HepG2 (cell line): ENCODE measurements around the gene MGAT1. TPM values are rescaled to one million over a fixed set of nuclear protein-coding genes. Genes with fewer than 3 reads are reported as not detected.

Experiments used
- ATAC-seq: fragments of 200-7000 bp; cut with Tn5 transposase; 3 replicates; pipeline ENCODE4 v1.9.1; 2020; ENCODE audit warnings: mild to moderate bottlenecking, moderate library complexity
- BruUV-seq: library from RNA; stranded (reverse); fragments of 400-500 nt; replicated peaks from 2 replicates; lab custom pipeline; 2021; lab: Mats Ljungman, UMichigan
- CTCF ChIA-PET: fragments of 300-600 bp; formaldehyde crosslinking; extraction: SDS; loops from one replicate; lab custom pipeline; 2021; ENCODE audit warnings: low total read pairs, inconsistent platforms, low intra/inter-chr PET ratio; lab: Yijun Ruan, JAX
- POLR2A ChIA-PET: fragments of 350-600 bp; sonication (Branson Sonifier 250); formaldehyde crosslinking; loops from one replicate; lab custom pipeline; 2020; ENCODE audit warnings: antibody characterized with exemption, inconsistent platforms; lab: Yijun Ruan, JAX
- DNase-seq: peaks from one replicate; pipeline ENCODE4 v3.0.0-alpha.2; 2015; ENCODE audit warnings: low spot score
- FAIRE-seq: peaks from 3 replicates; lab custom pipeline; 2011; peaks lifted over from hg19 to GRCh38; lab: Jason Lieb, UNC
- H2AFZ ChIP-seq: one replicate; pipeline ENCODE4 v1.6.1; 2011; ENCODE audit warnings: low read length, inconsistent platforms
- H3K27ac ChIP-seq: fragments of 300-600 bp; 3 replicates; pipeline ENCODE4 v1.8.0; 2011; ENCODE audit warnings: mixed run types, mild to moderate bottlenecking, mixed read lengths, low read length, inconsistent platforms; ENCODE audit not compliant: insufficient read depth; ENCODE audit errors: extremely low read length
- H3K27me3 ChIP-seq, 2 experiments: fragments of 200-600 bp in 1 of 2; 2 replicates in 1 of 2; 3 replicates in 1 of 2; pipeline versions ENCODE4 v1.6.0 to v1.8.0; 2011; ENCODE audit warnings: low read length in 2 of 2, mild to moderate bottlenecking in 2 of 2, moderate library complexity in 2 of 2, inconsistent platforms in 1 of 2; ENCODE audit not compliant: insufficient read depth in 2 of 2, control insufficient read depth in 1 of 2
- H3K36me3 ChIP-seq, 2 experiments: fragments of 200-600 bp in 1 of 2; replicated peaks in 1 of 2; 2 replicates in 1 of 2; 3 replicates in 1 of 2; pipeline versions ENCODE4 v1.5.1 to v1.8.0; 2011; ENCODE audit warnings: low read length in 2 of 2, inconsistent platforms in 1 of 2; ENCODE audit not compliant: insufficient read depth in 2 of 2, control insufficient read depth in 1 of 2
- H3K4me1 ChIP-seq: 2 replicates; pipeline ENCODE4 v1.5.1; 2012; ENCODE audit warnings: low read length, inconsistent platforms; ENCODE audit not compliant: insufficient read depth
- H3K4me2 ChIP-seq: 2 replicates; pipeline ENCODE4 v1.6.0; 2011; ENCODE audit warnings: low read depth, low read length, inconsistent platforms
- H3K4me3 ChIP-seq, 3 experiments: fragments of 200-600 bp in 1 of 3; sonication (generic), shearing (Covaris generic) in 1 of 3; replicated peaks in 1 of 3; 2 replicates each; pipeline ENCODE4 v1.5.1; 2011 to 2016; ENCODE audit warnings: low read length in 3 of 3, inconsistent platforms in 2 of 3, low read depth in 2 of 3, mild to moderate bottlenecking in 2 of 3, control low read depth in 1 of 3, mixed read lengths in 1 of 3; ENCODE audit not compliant: insufficient read depth in 1 of 3
- H3K79me2 ChIP-seq: one replicate; pipeline ENCODE4 v1.6.1; 2011; ENCODE audit warnings: low read length, inconsistent platforms; ENCODE audit not compliant: insufficient read depth
- H3K9ac ChIP-seq: 2 replicates; pipeline ENCODE4 v1.6.0; 2011; ENCODE audit warnings: mild to moderate bottlenecking, low read depth, low read length, inconsistent platforms; ENCODE audit not compliant: insufficient read depth
- H3K9me3 ChIP-seq: 2 replicates; pipeline ENCODE4 v1.5.1; 2012; ENCODE audit warnings: mild to moderate bottlenecking, low read length
- H4K20me1 ChIP-seq: 2 replicates; pipeline ENCODE4 v1.6.0; 2011; ENCODE audit warnings: inconsistent platforms, mild to moderate bottlenecking, low read length, moderate library complexity; ENCODE audit not compliant: insufficient read depth
- BRCA1 ChIP-seq: sonication (generic); formaldehyde crosslinking; IDR thresholded peaks from 2 replicates; pipeline ENCODE4 v1.4.0; 2020; ENCODE audit warnings: missing genetic modification reagents
- CREM ChIP-seq, 2 experiments: sonication (generic) in 1 of 2; formaldehyde crosslinking in 1 of 2; IDR thresholded peaks; 2 replicates each; pipeline versions ENCODE4 v1.4.0 to v1.6.1; 2016 to 2020; ENCODE audit warnings: antibody characterized with exemption in 1 of 2, mild to moderate bottlenecking in 1 of 2, missing genetic modification reagents in 1 of 2
- EHMT2 ChIP-seq: fragments of 200-600 bp; sonication (generic); IDR thresholded peaks from 2 replicates; pipeline ENCODE4 v1.7.0; 2017; ENCODE audit warnings: antibody characterized with exemption, low read depth, low read length, borderline replicate concordance
- FLYWCH1 ChIP-seq: sonication (generic); formaldehyde crosslinking; IDR thresholded peaks from 2 replicates; pipeline ENCODE4 v1.8.1; 2023; ENCODE audit warnings: mild to moderate bottlenecking, missing genetic modification reagents
- PCBP2 ChIP-seq: fragments of 200-400 bp; formaldehyde crosslinking; optimal IDR thresholded peaks from 2 replicates; pipeline ENCODE3; 2018; ENCODE audit warnings: low read length, low read depth; ENCODE audit not compliant: poor library complexity, severe bottlenecking
- POLR2G ChIP-seq: fragments of 200-400 bp; formaldehyde crosslinking; IDR thresholded peaks from 2 replicates; pipeline ENCODE4 v1.6.1; 2018; ENCODE audit warnings: mild to moderate bottlenecking, low read depth, low read length, moderate library complexity
- SMAD3 ChIP-seq: sonication (generic); formaldehyde crosslinking; IDR thresholded peaks from 2 replicates; pipeline ENCODE4 v1.4.0; 2020; ENCODE audit warnings: missing genetic modification reagents
- ZBTB43 ChIP-seq: sonication (generic); formaldehyde crosslinking; conservative IDR thresholded peaks from 2 replicates; pipeline ENCODE4 v1.4.0; 2020; ENCODE audit warnings: missing genetic modification reagents
- ZNF605 ChIP-seq: sonication (generic); formaldehyde crosslinking; IDR thresholded peaks from 2 replicates; pipeline ENCODE4 v1.8.0; 2022; ENCODE audit warnings: mild to moderate bottlenecking, missing genetic modification reagents
- ZNF775 ChIP-seq: sonication (generic); formaldehyde crosslinking; IDR thresholded peaks from 2 replicates; pipeline ENCODE4 v1.4.0; 2020; ENCODE audit warnings: missing genetic modification reagents, mild to moderate bottlenecking, moderate library complexity, borderline replicate concordance
- ZNF841 ChIP-seq: sonication (generic); formaldehyde crosslinking; IDR thresholded peaks from 2 replicates; pipeline ENCODE4 v1.8.1; 2023; ENCODE audit warnings: missing genetic modification reagents, borderline replicate concordance
- ZSCAN30 ChIP-seq: sonication (generic); formaldehyde crosslinking; IDR thresholded peaks from 2 replicates; pipeline ENCODE4 v1.5.0; 2020; ENCODE audit warnings: mild to moderate bottlenecking, missing genetic modification reagents
- WGBS: methylation state at CpG from one replicate; pipeline ENCODE4 v1.1.6; 2017; ENCODE audit warnings: low lambda C conversion rate; 5-methylcytosine and 5-hydroxymethylcytosine counted together
- in situ Hi-C: cut with HindIII; loops from 2 replicates; pipeline ENCODE4 v1.10.0; 2017; ENCODE audit warnings: low pct_unique_long_range_greater_than_20kb; ENCODE audit not compliant: extremely low pct_ligation_motif_present
- intact Hi-C: fragments of 100-400 bp; cut with micrococcal nuclease; formaldehyde crosslinking; loops from one replicate; pipeline ENCODE4 v1.10.0; 2022; ENCODE audit not compliant: unreplicated experiment
- polyA plus RNA-seq, 8 experiments: library from polyadenylated mRNA; depleted of rRNA in 3 of 8; stranded (reverse) in 7 of 8; unstranded in 1 of 8; fragments of >200 nt; fragmentation: Illumina TruSeq in 4 of 8; extraction: Trizol in 4 of 8; gene quantifications; 2 replicates each; pipeline versions ENCODE4 v1.2.1 to v1.2.3, GENCODE V29; 2011 to 2016; ENCODE audit warnings: low read depth in 4 of 8, missing spikeins in 1 of 8, mixed read lengths in 1 of 8; ENCODE audit not compliant: insufficient read depth in 1 of 8
- total RNA-seq, 5 experiments: library from RNA; depleted of rRNA; stranded (reverse); fragments of >200 nt; fragmentation: Illumina TruSeq; extraction: Trizol; gene quantifications; 2 replicates each; pipeline ENCODE4 v1.2.3, GENCODE V29; 2016; ENCODE audit warnings: low read depth in 1 of 5
- TF ChIP-seq, protein P1 (sequence below): sonication (generic); formaldehyde crosslinking; IDR thresholded peaks from 2 replicates; pipeline ENCODE4 v1.4.0; 2020; ENCODE audit warnings: mild to moderate bottlenecking, missing genetic modification reagents
- TF ChIP-seq, protein P2 (sequence below), 2 experiments: sonication (generic) in 1 of 2; formaldehyde crosslinking in 1 of 2; IDR thresholded peaks; 2 replicates each; pipeline versions ENCODE4 v1.4.0 to v1.6.1; 2018 to 2020; ENCODE audit warnings: missing genetic modification reagents in 2 of 2, borderline replicate concordance in 1 of 2, low read depth in 1 of 2, mild to moderate bottlenecking in 1 of 2, missing biosample characterization in 1 of 2
- TF ChIP-seq, protein P3 (sequence below): sonication (generic); formaldehyde crosslinking; IDR thresholded peaks from 2 replicates; pipeline ENCODE4 v1.4.0; 2020; ENCODE audit warnings: missing genetic modification reagents, low read depth, mild to moderate bottlenecking, borderline replicate concordance

MGAT1 gene
- total and polyA plus RNA-seq, 2 of the 13 experiments (the other 11 are each of a cell fraction or from before 2014, with no cell fraction given) = 50.1 to 55.3 TPM

- TF ChIP-seq, protein P1, sequence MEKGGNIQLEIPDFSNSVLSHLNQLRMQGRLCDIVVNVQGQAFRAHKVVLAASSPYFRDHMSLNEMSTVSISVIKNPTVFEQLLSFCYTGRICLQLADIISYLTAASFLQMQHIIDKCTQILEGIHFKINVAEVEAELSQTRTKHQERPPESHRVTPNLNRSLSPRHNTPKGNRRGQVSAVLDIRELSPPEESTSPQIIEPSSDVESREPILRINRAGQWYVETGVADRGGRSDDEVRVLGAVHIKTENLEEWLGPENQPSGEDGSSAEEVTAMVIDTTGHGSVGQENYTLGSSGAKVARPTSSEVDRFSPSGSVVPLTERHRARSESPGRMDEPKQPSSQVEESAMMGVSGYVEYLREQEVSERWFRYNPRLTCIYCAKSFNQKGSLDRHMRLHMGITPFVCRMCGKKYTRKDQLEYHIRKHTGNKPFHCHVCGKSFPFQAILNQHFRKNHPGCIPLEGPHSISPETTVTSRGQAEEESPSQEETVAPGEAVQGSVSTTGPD = no peak
- no peak for TF ChIP-seq FLYWCH1 (CRISPR knock-in tag)
- TF ChIP-seq, protein P2, sequence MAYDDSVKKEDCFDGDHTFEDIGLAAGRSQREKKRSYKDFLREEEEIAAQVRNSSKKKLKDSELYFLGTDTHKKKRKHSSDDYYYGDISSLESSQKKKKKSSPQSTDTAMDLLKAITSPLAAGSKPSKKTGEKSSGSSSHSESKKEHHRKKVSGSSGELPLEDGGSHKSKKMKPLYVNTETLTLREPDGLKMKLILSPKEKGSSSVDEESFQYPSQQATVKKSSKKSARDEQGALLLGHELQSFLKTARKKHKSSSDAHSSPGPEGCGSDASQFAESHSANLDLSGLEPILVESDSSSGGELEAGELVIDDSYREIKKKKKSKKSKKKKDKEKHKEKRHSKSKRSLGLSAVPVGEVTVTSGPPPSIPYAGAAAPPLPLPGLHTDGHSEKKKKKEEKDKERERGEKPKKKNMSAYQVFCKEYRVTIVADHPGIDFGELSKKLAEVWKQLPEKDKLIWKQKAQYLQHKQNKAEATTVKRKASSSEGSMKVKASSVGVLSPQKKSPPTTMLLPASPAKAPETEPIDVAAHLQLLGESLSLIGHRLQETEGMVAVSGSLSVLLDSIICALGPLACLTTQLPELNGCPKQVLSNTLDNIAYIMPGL (CRISPR knock-in tag; IDR thresholded peaks at IDR 0.05; ENCODE audit: borderline replicate concordance in 1 of 2, low read depth in 1 of 2) = no peak
Measured at GRCh38 chr5:180798193-180798592, 4.4 kb downstream of the MGAT1 start (continued).

GRCh38 chr5:180797256-180798192 is 5.1 kb downstream of the MGAT1 start:
- ChIA-PET CTCF (no interaction called here), POLR2A (interaction anchor here (3.9 kb wide), 1 partner anchor 12 kb away, joined by 14 read pairs; no protein-coding TSS in a partner anchor)
- no peak overlapping the region for H3K4me2 ChIP-seq
- H3K9me3 ChIP-seq = no peaks in the 10 kb centered on the region
- H3K9ac ChIP-seq = no peak overlapping the region
- H3K27me3 ChIP-seq = no peaks in the 10 kb centered on the region
- in situ Hi-C loops (no loop called here), intact Hi-C loops (loop anchor here (2.0 kb wide), 1 partner anchor 13 kb away; no protein-coding TSS in a partner anchor)
- FAIRE-seq (no peak), ATAC-seq (no peak), DNase-seq (no peak)
- no peak for TF ChIP-seq EHMT2
- no peak for TF ChIP-seq SMAD3
- TF ChIP-seq ZSCAN30 (CRISPR knock-in tag) = no peak
- TF ChIP-seq PCBP2 = no peak
- TF ChIP-seq ZNF841 (CRISPR knock-in tag) = no peak
- TF ChIP-seq ZNF605 (CRISPR knock-in tag) = no peak
- TF ChIP-seq BRCA1 (CRISPR knock-in tag) = no peak
- TF ChIP-seq, protein P3, sequence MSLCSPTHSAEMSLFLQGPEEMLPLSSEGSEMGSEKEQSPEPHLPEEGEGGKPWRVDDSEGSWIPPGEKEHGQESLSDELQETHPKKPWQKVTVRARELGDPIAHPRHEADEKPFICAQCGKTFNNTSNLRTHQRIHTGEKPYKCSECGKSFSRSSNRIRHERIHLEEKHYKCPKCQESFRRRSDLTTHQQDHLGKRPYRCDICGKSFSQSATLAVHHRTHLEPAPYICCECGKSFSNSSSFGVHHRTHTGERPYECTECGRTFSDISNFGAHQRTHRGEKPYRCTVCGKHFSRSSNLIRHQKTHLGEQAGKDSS = no peak
- TF ChIP-seq ZNF775 (CRISPR knock-in tag) = no peak
- no peak for TF ChIP-seq POLR2G
- no peak for TF ChIP-seq CREM (IDR thresholded peaks at IDR 0.05)
- TF ChIP-seq CREM (CRISPR knock-in tag; IDR thresholded peaks at IDR 0.05) = no peak
- TF ChIP-seq ZBTB43 (CRISPR knock-in tag) = no peak
- H2AFZ ChIP-seq = no peak overlapping the region
- H3K79me2 ChIP-seq = peaks cover 86% of the 10 kb centered on the region
- no peak overlapping the region for H3K27ac ChIP-seq
- 89% methylated on average over 10 of the region's 10 CpGs for WGBS
- H3K36me3 ChIP-seq = peaks cover 8 to 45% of the 10 kb centered on the region in 2 experiments
- BruUV-seq = no TSS peak
- no peak overlapping the region for H3K4me3 ChIP-seq
- H4K20me1 ChIP-seq = peaks cover 80% of the 10 kb centered on the region
- peaks cover 34% of the 10 kb centered on the region for H3K4me1 ChIP-seq
